ENCODE data around the gene PANK1.
"Not testable (repeated sequence)": the region's sequence is repeated elsewhere in the genome, so short reads cannot be mapped to it uniquely, and the experiment has no call there.

PANK1 gene

GRCh38 chr10:89624020-89624419, 21.0 kb downstream of the PANK1 start:
- no peaks in the 10 kb centered on the region for H3K4me1 ChIP-seq (ENCODE audit: low read length)
- DNase-seq: no peak
- H3F3A ChIP-seq (ENCODE audit: insufficient read depth, low read length): no peaks in the 10 kb centered on the region
- no peaks in the 10 kb centered on the region for H3K9me2 ChIP-seq (replicated peaks; ENCODE audit: insufficient read depth, low read length)
- no peak overlapping the region for H3K27ac ChIP-seq (ENCODE audit: low read length)
- H3K79me2 ChIP-seq (ENCODE audit: low read length): no peaks in the 10 kb centered on the region
- H2AFZ ChIP-seq (ENCODE audit: low read length): no peak overlapping the region
- no peaks in the 10 kb centered on the region for H4K20me1 ChIP-seq (ENCODE audit: insufficient read depth, low read length)
- no peaks in the 10 kb centered on the region for H3K36me3 ChIP-seq (replicated peaks; ENCODE audit: insufficient read depth, low read length)
- no peaks in the 10 kb centered on the region for H3K27me3 ChIP-seq (replicated peaks; ENCODE audit: insufficient read depth, low read length)
- TF ChIP-seq CTCF (IDR thresholded peaks at IDR 0.05; ENCODE audit: low read length): no peak
- TF ChIP-seq EZH2 (optimal IDR thresholded peaks at IDR 0.05; ENCODE audit: low read depth, low read length): no peak
- TF ChIP-seq EZH2phosphoT487 (IDR thresholded peaks at IDR 0.05; ENCODE audit: low read length): no peak
- H3K9me3 ChIP-seq (replicated peaks; ENCODE audit: insufficient read depth, low read length): no peaks in the 10 kb centered on the region
- no peak overlapping the region for H3K4me2 ChIP-seq (ENCODE audit: low read depth, low read length)
- H3K9ac ChIP-seq (ENCODE audit: low read length): no peak overlapping the region
- no peak overlapping the region for H3K4me3 ChIP-seq (ENCODE audit: low read length)

DNA sequence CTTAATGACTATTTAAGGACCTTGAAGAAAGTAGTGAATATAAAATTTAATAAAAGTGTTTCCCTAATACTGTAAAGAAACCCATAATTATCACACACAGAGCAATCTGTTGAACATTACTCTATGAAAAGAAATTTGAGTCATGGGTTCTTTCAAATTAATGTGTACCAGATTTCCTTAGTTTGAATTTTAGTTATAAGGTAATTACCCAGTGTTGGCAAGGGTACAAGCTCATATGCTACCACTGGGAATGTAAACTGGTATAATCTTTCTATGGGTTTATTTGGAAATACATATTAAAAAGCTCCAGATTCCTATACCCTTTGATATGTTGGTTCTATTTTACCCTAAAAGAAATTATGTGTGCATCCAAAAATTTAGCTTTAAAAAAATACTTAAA, 22.9 kb downstream of the PANK1 start:
- Histone ChIP-seq H2AFZ (ENCODE audit: low read length) (no peak overlapping the region), H3K27me3 (replicated peaks; ENCODE audit: insufficient read depth, low read length) (no peaks in the 10 kb centered on the region), H3K9me3 (replicated peaks; ENCODE audit: insufficient read depth, low read length) (no peaks in the 10 kb centered on the region), H3K9ac (ENCODE audit: low read length) (no peak overlapping the region), H3F3A (ENCODE audit: insufficient read depth, low read length) (no peaks in the 10 kb centered on the region), H3K4me2 (ENCODE audit: low read depth, low read length) (no peak overlapping the region), H3K9me2 (replicated peaks; ENCODE audit: insufficient read depth, low read length) (no peaks in the 10 kb centered on the region), H3K36me3 (replicated peaks; ENCODE audit: insufficient read depth, low read length) (no peaks in the 10 kb centered on the region), H3K4me1 (ENCODE audit: low read length) (no peaks in the 10 kb centered on the region), H4K20me1 (ENCODE audit: insufficient read depth, low read length) (no peaks in the 10 kb centered on the region), H3K79me2 (ENCODE audit: low read length) (no peaks in the 10 kb centered on the region), H3K4me3 (ENCODE audit: low read length) (no peak overlapping the region), H3K27ac (ENCODE audit: low read length) (no peak overlapping the region)
- no peak for DNase-seq
- no peak for TF ChIP-seq CTCF (IDR thresholded peaks at IDR 0.05; ENCODE audit: low read length)
- no peak for TF ChIP-seq EZH2phosphoT487 (IDR thresholded peaks at IDR 0.05; ENCODE audit: low read length)
- no peak for TF ChIP-seq EZH2 (optimal IDR thresholded peaks at IDR 0.05; ENCODE audit: low read depth, low read length)

DNA sequence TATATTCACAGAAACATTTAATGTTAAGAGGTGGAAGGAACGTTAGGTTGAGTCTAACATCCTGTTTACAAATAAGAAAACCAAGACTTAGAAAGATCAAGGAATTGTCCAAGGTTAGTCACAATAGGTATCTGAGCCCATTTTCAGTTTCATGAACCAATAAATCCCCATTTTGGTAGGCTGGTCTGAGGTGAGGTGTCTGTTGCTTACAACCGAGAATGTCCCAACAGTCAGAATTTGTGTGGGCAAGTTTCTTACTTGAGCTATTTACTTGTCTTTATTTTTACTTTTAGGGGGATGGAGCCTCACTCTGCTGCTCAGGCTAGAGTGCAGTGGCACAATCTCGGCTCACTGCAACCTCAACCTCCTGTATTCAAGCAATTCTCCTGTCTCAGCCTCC, 23.6 kb downstream of the PANK1 start:
- H3K9me3 ChIP-seq (replicated peaks; ENCODE audit: insufficient read depth, low read length): no peaks in the 10 kb centered on the region
- no peak overlapping the region for H3K9ac ChIP-seq (ENCODE audit: low read length)
- TF ChIP-seq EZH2phosphoT487 (IDR thresholded peaks at IDR 0.05; ENCODE audit: low read length): no peak
- no peaks in the 10 kb centered on the region for H4K20me1 ChIP-seq (ENCODE audit: insufficient read depth, low read length)
- H3K36me3 ChIP-seq (replicated peaks; ENCODE audit: insufficient read depth, low read length): no peaks in the 10 kb centered on the region
- no peaks in the 10 kb centered on the region for H3K9me2 ChIP-seq (replicated peaks; ENCODE audit: insufficient read depth, low read length)
- no peaks in the 10 kb centered on the region for H3K4me1 ChIP-seq (ENCODE audit: low read length)
- no peak overlapping the region for H2AFZ ChIP-seq (ENCODE audit: low read length)
- no peak overlapping the region for H3K4me3 ChIP-seq (ENCODE audit: low read length)
- no peak overlapping the region for H3K4me2 ChIP-seq (ENCODE audit: low read depth, low read length)
- no peaks in the 10 kb centered on the region for H3K27me3 ChIP-seq (replicated peaks; ENCODE audit: insufficient read depth, low read length)
- no peaks in the 10 kb centered on the region for H3K79me2 ChIP-seq (ENCODE audit: low read length)
- no peak for DNase-seq
- H3K27ac ChIP-seq (ENCODE audit: low read length): no peak overlapping the region
- H3F3A ChIP-seq (ENCODE audit: insufficient read depth, low read length): no peaks in the 10 kb centered on the region

DNA sequence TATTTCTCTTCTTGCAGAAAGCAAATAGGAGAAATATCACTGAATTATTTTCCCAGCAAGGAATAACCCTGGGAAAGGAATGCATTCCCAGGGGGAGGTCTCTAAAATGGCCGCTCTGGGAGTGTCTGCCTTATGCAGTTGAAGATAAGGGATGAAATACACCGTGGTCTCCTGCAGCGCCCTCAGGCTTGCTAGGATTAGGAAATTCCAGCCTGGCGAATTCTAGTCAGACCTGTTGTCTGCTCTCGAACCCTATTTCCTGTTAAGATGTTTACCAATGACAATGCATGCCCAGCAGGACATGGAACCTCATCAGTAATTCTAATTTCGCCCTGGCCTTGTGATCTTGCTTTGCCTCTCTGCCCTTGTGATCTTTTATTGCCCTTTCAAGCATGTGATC, 24.7 kb downstream of the PANK1 start:
- H3K9me2 ChIP-seq (replicated peaks; ENCODE audit: insufficient read depth, low read length); DNase-seq; H3K9me3 ChIP-seq (replicated peaks; ENCODE audit: insufficient read depth, low read length); H3F3A ChIP-seq (ENCODE audit: insufficient read depth, low read length); H3K4me2 ChIP-seq (ENCODE audit: low read depth, low read length); H3K4me3 ChIP-seq (ENCODE audit: low read length); H3K36me3 ChIP-seq (replicated peaks; ENCODE audit: insufficient read depth, low read length); H3K27me3 ChIP-seq (replicated peaks; ENCODE audit: insufficient read depth, low read length); H2AFZ ChIP-seq (ENCODE audit: low read length); H3K9ac ChIP-seq (ENCODE audit: low read length); H4K20me1 ChIP-seq (ENCODE audit: insufficient read depth, low read length); H3K27ac ChIP-seq (ENCODE audit: low read length); H3K79me2 ChIP-seq (ENCODE audit: low read length); H3K4me1 ChIP-seq (ENCODE audit: low read length): not testable (repeated sequence)
